Activated naive CD8-positive, alpha-beta T cell treated with anti-CD3 and anti-CD28 coated beads, Interleukin-2, amount 10 ng/mL, durations not matched to agents 7 days and 5 days (primary cell): ENCODE results near the gene DNAH3. TPM values are rescaled to one million over a fixed set of nuclear protein-coding genes. Genes with fewer than 3 reads are reported as not detected.
A peak's percentile ranks its signal among the peaks of the same experiment; 100 is the strongest.

Source experiments
- ATAC-seq: fragments of 150-1000 bp; cut with Tn5 transposase; one replicate; pipeline ENCODE4 v1.10.0; 2021; ENCODE audit warnings: low read depth, moderate library complexity
- POLR2A ChIA-PET: fragments of 350-600 bp; sonication (Branson Sonifier 250); formaldehyde crosslinking; loops from one replicate; lab custom pipeline; 2021; ENCODE audit warnings: antibody characterized with exemption; lab: Charles Lee
- DNase-seq: peaks from one replicate; pipeline ENCODE4 v3.0.0; 2021
- H3K27ac Mint-ChIP-seq: one replicate; pipeline ENCODE4 v1.8.0; 2022; ENCODE audit warnings: mild to moderate bottlenecking, mixed read lengths
- H3K27me3 Mint-ChIP-seq: one replicate; pipeline ENCODE4 v1.8.0; 2022; ENCODE audit warnings: mild to moderate bottlenecking, moderate library complexity, mixed read lengths
- H3K36me3 Mint-ChIP-seq: one replicate; pipeline ENCODE4 v1.8.0; 2021; ENCODE audit warnings: mild to moderate bottlenecking, mixed read lengths
- H3K4me1 Mint-ChIP-seq: one replicate; pipeline ENCODE4 v1.8.0; 2021; ENCODE audit warnings: mixed read lengths
- H3K4me3 Mint-ChIP-seq: one replicate; pipeline ENCODE4 v1.8.0; 2022; ENCODE audit warnings: mild to moderate bottlenecking, moderate library complexity, mixed read lengths
- H3K9me3 Mint-ChIP-seq: one replicate; pipeline ENCODE4 v1.8.0; 2021; ENCODE audit warnings: mixed read lengths
- total RNA-seq, 2 experiments: library from RNA; stranded (reverse); gene quantifications; one replicate each; pipeline ENCODE4 v1.2.3, GENCODE V29; 2021

The DNAH3 gene
- total RNA-seq, 2 experiments from 2014 or later = not detected

- no peaks in the 10 kb centered on the region for H3K27me3 Mint-ChIP-seq
- peaks cover 40% of the 10 kb centered on the region for H3K36me3 Mint-ChIP-seq
- no peak for DNase-seq
- H3K4me3 Mint-ChIP-seq = no peak overlapping the region
- ATAC-seq = no peak
- peaks cover 26% of the 10 kb centered on the region for H3K4me1 Mint-ChIP-seq
- POLR2A ChIA-PET = interaction anchor here (0.8 to 1.4 kb wide), 4 partner anchors 9 to 46 kb away, joined by 3 read pairs; no protein-coding TSS in a partner anchor
- H3K27ac Mint-ChIP-seq = no peak overlapping the region
- no peaks in the 10 kb centered on the region for H3K9me3 Mint-ChIP-seq
Measured at GRCh38 chr16:20920091-20920490, 230.6 kb downstream of the DNAH3 start.

GRCh38 chr16:20918486-20919239, 232.0 kb downstream of the DNAH3 start:
- H3K9me3 Mint-ChIP-seq = no peaks in the 10 kb centered on the region
- H3K4me3 Mint-ChIP-seq = no peak overlapping the region
- peak overlapping the region; percentile 32 for H3K27ac Mint-ChIP-seq
- no peaks in the 10 kb centered on the region for H3K27me3 Mint-ChIP-seq
- POLR2A ChIA-PET = interaction anchor here (1.2 kb wide), 1 partner anchor 8 kb away, joined by 3 read pairs; no protein-coding TSS in a partner anchor
- peaks cover 31% of the 10 kb centered on the region for H3K4me1 Mint-ChIP-seq
- ATAC-seq (no peak), DNase-seq (no peak)
- H3K36me3 Mint-ChIP-seq = peaks cover 38% of the 10 kb centered on the region

- H3K9me3 Mint-ChIP-seq = no peaks in the 10 kb centered on the region
- H3K36me3 Mint-ChIP-seq = peaks cover 35% of the 10 kb centered on the region
- peaks cover 37% of the 10 kb centered on the region for H3K4me1 Mint-ChIP-seq
- ATAC-seq (no peak), DNase-seq (no peak)
- H3K4me3 Mint-ChIP-seq = no peak overlapping the region
- H3K27ac Mint-ChIP-seq = no peak overlapping the region
- no peaks in the 10 kb centered on the region for H3K27me3 Mint-ChIP-seq
- POLR2A ChIA-PET = no interaction called here
Measured at GRCh38 chr16:20916942-20917341, 233.7 kb downstream of the DNAH3 start.

- DNase-seq = no peak
- ATAC-seq = no peak
- Mint-ChIP-seq H3K9me3 (no peaks in the 10 kb centered on the region), H3K27me3 (no peaks in the 10 kb centered on the region), H3K4me3 (no peak overlapping the region), H3K36me3 (peaks cover 32% of the 10 kb centered on the region), H3K4me1 (peaks cover 42% of the 10 kb centered on the region), H3K27ac (no peak overlapping the region)
- POLR2A ChIA-PET = no interaction called here
Measured at GRCh38 chr16:20916289-20916688, 234.4 kb downstream of the DNAH3 start.

- H3K4me1 Mint-ChIP-seq = peaks cover 48% of the 10 kb centered on the region
Measured at GRCh38 chr16:20911361-20911760, 239.3 kb downstream of the DNAH3 start.

GRCh38 chr16:20910781-20911321, 239.8 kb downstream of the DNAH3 start:
- H3K27ac Mint-ChIP-seq = peak overlapping the region; percentile 79
- H3K36me3 Mint-ChIP-seq = peaks cover 32% of the 10 kb centered on the region
- H3K4me1 Mint-ChIP-seq = peaks cover 50% of the 10 kb centered on the region
- no peaks in the 10 kb centered on the region for H3K27me3 Mint-ChIP-seq
- POLR2A ChIA-PET = interaction anchor here (0.9 to 4.4 kb wide), 4 partner anchors 9 to 34 kb away, joined by 3 to 31 read pairs (median 4); partner anchors contain the start of genes DCUN1D3 and LYRM1
- peak overlapping the region; percentile 52 for H3K4me3 Mint-ChIP-seq
- no peaks in the 10 kb centered on the region for H3K9me3 Mint-ChIP-seq
- ATAC-seq (peak; percentile 70), DNase-seq (no peak)

More at GRCh38 chr16:20911361-20911760, 239.3 kb downstream of the DNAH3 start:
- ATAC-seq (no peak), DNase-seq (no peak)
- H3K9me3 Mint-ChIP-seq = no peaks in the 10 kb centered on the region
- POLR2A ChIA-PET = interaction anchor here (0.9 to 4.4 kb wide), 4 partner anchors 8 to 33 kb away, joined by 3 to 31 read pairs (median 4); partner anchors contain the start of genes DCUN1D3 and LYRM1
- H3K27ac Mint-ChIP-seq = peak overlapping the region; percentile 79
- peaks cover 32% of the 10 kb centered on the region for H3K36me3 Mint-ChIP-seq
- peak overlapping the region; percentile 52 for H3K4me3 Mint-ChIP-seq
- H3K27me3 Mint-ChIP-seq = no peaks in the 10 kb centered on the region

- DNase-seq (no peak), ATAC-seq (no peak)
- Mint-ChIP-seq H3K27ac (no peak overlapping the region), H3K4me1 (peaks cover 67% of the 10 kb centered on the region), H3K9me3 (no peaks in the 10 kb centered on the region), H3K27me3 (no peaks in the 10 kb centered on the region), H3K4me3 (no peak overlapping the region), H3K36me3 (peaks cover 46% of the 10 kb centered on the region)
- POLR2A ChIA-PET = no interaction called here
Measured at GRCh38 chr16:20906341-20907255, 244.0 kb downstream of the DNAH3 start.

- no peak overlapping the region for H3K4me3 Mint-ChIP-seq
- H3K4me1 Mint-ChIP-seq = peaks cover 65% of the 10 kb centered on the region
- no peaks in the 10 kb centered on the region for H3K9me3 Mint-ChIP-seq
- POLR2A ChIA-PET = no interaction called here
- no peak for DNase-seq
- H3K36me3 Mint-ChIP-seq = peaks cover 51% of the 10 kb centered on the region
- no peak overlapping the region for H3K27ac Mint-ChIP-seq
- no peak for ATAC-seq
- H3K27me3 Mint-ChIP-seq = no peaks in the 10 kb centered on the region
Measured at GRCh38 chr16:20905576-20905975, 245.1 kb downstream of the DNAH3 start.

- Mint-ChIP-seq H3K9me3 (no peaks in the 10 kb centered on the region), H3K4me1 (peaks cover 55% of the 10 kb centered on the region), H3K36me3 (peaks cover 51% of the 10 kb centered on the region), H3K4me3 (peak overlapping the region; percentile 72), H3K27me3 (no peaks in the 10 kb centered on the region), H3K27ac (peak overlapping the region; percentile 64)
- POLR2A ChIA-PET = interaction anchor here (2.9 kb wide), 1 partner anchor 30 kb away, joined by 16 read pairs; no protein-coding TSS in a partner anchor
- ATAC-seq = no peak
- DNase-seq = no peak
Measured at GRCh38 chr16:20904507-20905081, 246.1 kb downstream of the DNAH3 start.

- POLR2A ChIA-PET = interaction anchor here (1.3 to 2.9 kb wide), 4 partner anchors 16 to 56 kb away, joined by 3 to 16 read pairs (median 4); no protein-coding TSS in a partner anchor
- no peaks in the 10 kb centered on the region for H3K27me3 Mint-ChIP-seq
- DNase-seq (no peak), ATAC-seq (no peak)
- H3K4me1 Mint-ChIP-seq = peaks cover 58% of the 10 kb centered on the region
- no peaks in the 10 kb centered on the region for H3K9me3 Mint-ChIP-seq
- H3K36me3 Mint-ChIP-seq = peaks cover 50% of the 10 kb centered on the region
- H3K27ac Mint-ChIP-seq = peak overlapping the region; percentile 64
- peak overlapping the region; percentile 72 for H3K4me3 Mint-ChIP-seq
Measured at GRCh38 chr16:20903899-20904506, 246.6 kb downstream of the DNAH3 start.

GRCh38 chr16:20903116-20903898, 247.3 kb downstream of the DNAH3 start:
- Mint-ChIP-seq H3K9me3 (no peaks in the 10 kb centered on the region), H3K4me1 (peaks cover 62% of the 10 kb centered on the region), H3K27ac (peak overlapping the region; percentile 49), H3K27me3 (no peaks in the 10 kb centered on the region), H3K36me3 (peaks cover 48% of the 10 kb centered on the region), H3K4me3 (peak overlapping the region; percentile 72)
- no peak for DNase-seq
- POLR2A ChIA-PET = interaction anchor here (1.3 to 2.9 kb wide), 5 partner anchors 17 to 97 kb away, joined by 3 to 16 read pairs (median 5); partner anchors contain the start of genes ERI2 and REXO5
- no peak for ATAC-seq
